Activated naive CD8-positive, alpha-beta T cell treated with anti-CD3 and anti-CD28 coated beads, Interleukin-2, amount 10 ng/mL, durations not matched to agents 7 days and 5 days (primary cell): ENCODE results near the gene F7. TPM values are rescaled to one million over a fixed set of nuclear protein-coding genes. Genes with fewer than 3 reads are reported as not detected.
A peak's percentile ranks its signal among the peaks of the same experiment; 100 is the strongest.
"Not testable (repeated sequence)": the region's sequence is repeated elsewhere in the genome, so short reads cannot be mapped to it uniquely, and the experiment has no call there.

Source experiments
- ATAC-seq: fragments of 150-1000 bp; cut with Tn5 transposase; one replicate; pipeline ENCODE4 v1.10.0; 2021; ENCODE audit warnings: low read depth, moderate library complexity
- POLR2A ChIA-PET: fragments of 350-600 bp; sonication (Branson Sonifier 250); formaldehyde crosslinking; loops from one replicate; lab custom pipeline; 2021; ENCODE audit warnings: antibody characterized with exemption; lab: Charles Lee
- DNase-seq: peaks from one replicate; pipeline ENCODE4 v3.0.0; 2021
- H3K27ac Mint-ChIP-seq: one replicate; pipeline ENCODE4 v1.8.0; 2022; ENCODE audit warnings: mild to moderate bottlenecking, mixed read lengths
- H3K27me3 Mint-ChIP-seq: one replicate; pipeline ENCODE4 v1.8.0; 2022; ENCODE audit warnings: mild to moderate bottlenecking, moderate library complexity, mixed read lengths
- H3K36me3 Mint-ChIP-seq: one replicate; pipeline ENCODE4 v1.8.0; 2021; ENCODE audit warnings: mild to moderate bottlenecking, mixed read lengths
- H3K4me1 Mint-ChIP-seq: one replicate; pipeline ENCODE4 v1.8.0; 2021; ENCODE audit warnings: mixed read lengths
- H3K4me3 Mint-ChIP-seq: one replicate; pipeline ENCODE4 v1.8.0; 2022; ENCODE audit warnings: mild to moderate bottlenecking, moderate library complexity, mixed read lengths
- H3K9me3 Mint-ChIP-seq: one replicate; pipeline ENCODE4 v1.8.0; 2021; ENCODE audit warnings: mixed read lengths
- total RNA-seq, 2 experiments: library from RNA; stranded (reverse); gene quantifications; one replicate each; pipeline ENCODE4 v1.2.3, GENCODE V29; 2021

Gene F7
- total RNA-seq, 2 experiments from 2014 or later, result 0.31 TPM; not detected in 1

DNA sequence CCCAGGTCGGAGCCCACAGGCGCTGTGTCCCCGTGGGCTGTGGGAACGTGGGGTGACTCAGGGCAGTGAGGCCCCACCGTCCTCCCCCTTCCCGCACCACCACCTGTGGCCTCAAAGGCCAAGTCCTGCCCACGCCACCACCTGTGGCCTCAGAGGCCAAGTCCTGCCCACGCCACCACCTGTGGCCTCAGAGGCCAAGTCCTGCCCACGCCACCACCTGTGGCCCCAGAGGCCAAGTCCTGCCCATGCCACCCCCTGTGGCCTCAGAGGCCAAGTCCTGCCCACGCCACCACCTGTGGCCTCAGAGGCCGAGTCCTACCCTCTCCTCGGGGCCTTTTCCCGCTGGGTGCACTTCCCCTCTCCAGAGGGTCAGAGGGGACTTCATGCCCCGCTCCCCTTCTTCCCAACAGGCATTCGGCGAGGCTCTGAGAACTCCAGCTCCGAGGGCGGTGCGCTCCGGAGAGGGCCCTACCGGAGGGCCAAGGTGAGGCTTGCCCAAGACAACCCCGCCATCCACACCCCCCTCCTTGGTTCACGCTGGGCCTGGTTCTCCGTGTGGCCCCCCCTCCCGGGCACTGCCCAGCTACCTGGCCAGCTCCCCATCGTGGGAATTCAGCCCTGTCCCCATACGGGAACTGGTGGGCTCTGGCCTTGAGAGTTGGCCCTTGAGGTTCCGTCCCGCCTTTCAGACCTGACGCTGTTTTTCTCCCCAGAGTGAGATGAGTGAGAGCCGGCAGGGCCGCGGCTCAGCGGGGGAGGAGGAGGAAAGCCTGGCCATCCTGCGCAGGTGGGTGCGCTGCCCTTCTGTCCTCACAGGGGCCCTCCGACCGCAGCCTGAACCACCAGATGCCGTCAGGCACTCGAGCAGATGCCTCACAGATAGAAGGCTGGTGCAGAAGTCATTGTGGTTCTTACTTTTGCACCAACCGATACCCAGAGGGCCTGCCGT lies 27.4 kb upstream of the F7 start:
- POLR2A ChIA-PET, result no interaction called here

DNA sequence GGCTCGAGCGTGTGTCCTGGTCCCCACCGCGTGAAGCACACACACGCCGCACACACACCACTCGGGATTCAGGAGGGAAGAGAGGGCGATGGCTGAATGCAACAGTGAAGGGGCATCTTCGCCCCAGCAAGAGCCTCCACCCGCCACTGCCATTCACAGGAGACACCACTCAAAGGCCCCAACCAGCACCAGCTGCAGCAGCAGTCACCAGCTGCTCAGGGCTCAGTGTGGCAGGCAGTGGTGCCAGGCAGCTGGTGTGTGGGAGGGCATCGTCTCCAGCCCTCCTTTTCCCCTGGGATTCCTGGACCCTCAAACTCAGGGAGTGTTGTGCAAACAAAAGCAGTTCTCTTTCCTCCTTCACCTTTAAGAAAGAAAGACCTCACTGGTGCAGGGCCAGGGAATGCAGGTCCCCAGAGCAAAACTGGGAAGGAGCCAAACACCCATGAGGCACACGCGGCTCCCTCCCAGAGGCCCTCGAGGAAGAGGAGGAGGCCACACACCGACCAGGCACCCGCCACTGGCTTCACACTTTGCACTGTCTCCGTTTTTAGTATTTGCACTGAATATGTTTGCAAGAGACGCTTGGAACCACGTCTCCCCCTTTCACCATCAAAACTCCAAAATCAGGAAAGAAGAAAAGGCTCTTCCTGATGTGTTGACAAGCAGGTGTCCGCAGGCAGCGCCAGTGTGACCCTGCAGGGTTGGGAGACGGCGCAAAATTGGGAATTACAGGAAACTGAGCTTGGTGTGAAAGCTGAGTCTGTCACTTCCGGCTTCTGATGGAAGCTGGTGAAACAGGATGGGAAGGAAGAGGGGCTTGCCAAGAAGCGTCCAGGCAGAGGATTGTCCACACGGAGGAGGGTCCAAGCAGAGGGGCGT lies 26.4 kb upstream of the F7 start:
- Mint-ChIP-seq H3K27ac (no peak overlapping the region), H3K4me1 (no peaks in the 10 kb centered on the region), H3K36me3 (no peaks in the 10 kb centered on the region), H3K27me3 (no peaks in the 10 kb centered on the region), H3K9me3 (no peaks in the 10 kb centered on the region), H3K4me3 (no peak overlapping the region)
- DNase-seq (no peak), ATAC-seq (no peak)
- POLR2A ChIA-PET, result no interaction called here

More for the DNA sequence above, 27.4 kb upstream of the F7 start:
- H3K36me3 Mint-ChIP-seq, result no peaks in the 10 kb centered on the region
- no peaks in the 10 kb centered on the region for H3K27me3 Mint-ChIP-seq
- ATAC-seq, result no peak
- H3K4me3 Mint-ChIP-seq, result no peak overlapping the region
- DNase-seq, result no peak
- no peak overlapping the region for H3K27ac Mint-ChIP-seq
- H3K4me1 Mint-ChIP-seq, result no peaks in the 10 kb centered on the region
- no peaks in the 10 kb centered on the region for H3K9me3 Mint-ChIP-seq

DNA sequence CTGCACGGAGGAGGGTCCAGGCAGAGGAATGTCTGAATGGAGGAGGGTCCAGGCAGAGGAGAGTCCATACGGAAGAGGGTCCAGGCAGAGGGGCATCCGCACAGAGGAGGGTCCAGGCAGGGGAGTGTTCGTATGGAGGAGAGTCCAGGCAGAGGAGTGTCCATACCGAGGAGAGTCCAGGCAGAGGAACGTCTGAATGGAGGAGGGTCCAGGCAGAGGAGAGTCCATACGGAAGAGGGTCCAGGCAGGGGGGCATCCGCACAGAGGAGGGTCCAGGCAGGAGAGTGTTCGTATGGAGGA lies 25.9 kb upstream of the F7 start:
- H3K4me3 Mint-ChIP-seq, H3K27me3 Mint-ChIP-seq, POLR2A ChIA-PET, DNase-seq, H3K4me1 Mint-ChIP-seq, ATAC-seq, H3K36me3 Mint-ChIP-seq, H3K27ac Mint-ChIP-seq, H3K9me3 Mint-ChIP-seq: not testable (repeated sequence)

DNA sequence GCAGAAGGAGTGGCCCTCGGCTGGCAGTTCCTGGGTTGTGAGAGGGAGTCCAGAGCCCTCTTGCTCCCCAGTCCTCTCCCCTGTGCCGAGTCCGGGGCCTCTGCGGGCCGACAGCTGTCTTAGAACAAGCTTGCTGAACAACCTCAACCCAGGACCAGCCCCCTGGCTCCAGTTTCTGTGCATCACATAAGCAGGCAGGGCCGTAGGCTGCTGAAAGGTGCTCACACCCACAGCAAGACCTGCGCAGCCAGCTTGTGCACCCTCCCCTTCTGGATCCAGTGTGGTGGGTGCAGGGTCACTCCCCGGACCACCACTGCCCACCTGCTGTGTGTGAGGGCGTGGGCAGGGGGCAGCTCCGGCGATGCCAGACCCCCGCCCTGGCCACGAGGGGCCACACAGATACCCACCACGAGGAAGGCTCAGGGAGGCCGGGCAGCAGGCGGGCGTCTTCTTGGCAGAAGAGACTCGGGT lies 25.2 kb upstream of the F7 start:
- Mint-ChIP-seq H3K4me3 (no peak overlapping the region), H3K27me3 (no peaks in the 10 kb centered on the region), H3K36me3 (no peaks in the 10 kb centered on the region), H3K4me1 (no peaks in the 10 kb centered on the region), H3K27ac (no peak overlapping the region), H3K9me3 (no peaks in the 10 kb centered on the region)
- POLR2A ChIA-PET, result no interaction called here
- ATAC-seq (no peak), DNase-seq (no peak)

DNA sequence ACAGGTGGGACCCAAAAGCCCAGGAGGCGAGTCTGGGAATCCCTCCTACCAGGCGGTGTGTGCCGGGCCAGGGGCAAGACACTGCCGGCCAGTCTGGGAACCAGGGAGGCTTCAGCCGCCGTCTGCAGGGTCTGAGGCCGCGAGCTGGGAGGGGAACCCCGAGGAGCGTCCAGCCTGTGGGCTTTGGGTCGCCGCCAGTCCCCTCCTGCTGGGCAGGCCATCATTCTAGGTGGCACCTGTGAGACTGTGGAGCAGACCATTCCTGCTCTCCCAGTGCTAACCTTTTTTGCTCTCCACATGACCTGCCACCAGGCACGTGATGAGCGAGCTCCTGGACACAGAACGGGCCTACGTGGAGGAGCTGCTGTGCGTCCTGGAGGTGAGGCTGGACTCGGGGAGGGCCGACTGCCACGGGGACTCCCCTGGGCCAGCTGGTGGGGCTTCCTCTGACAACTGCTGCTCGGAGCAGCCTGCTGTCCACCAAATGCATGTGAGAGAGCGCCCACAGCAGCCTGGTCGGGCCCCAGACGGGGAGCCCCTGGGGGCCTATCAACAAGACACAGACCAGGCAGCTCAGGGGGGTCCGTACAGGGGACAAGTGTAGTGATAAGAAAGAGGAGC lies 24.6 kb upstream of the F7 start:
- POLR2A ChIA-PET, result no interaction called here
- Mint-ChIP-seq H3K9me3 (no peaks in the 10 kb centered on the region), H3K36me3 (no peaks in the 10 kb centered on the region), H3K27ac (peak overlapping the region; percentile 42), H3K4me3 (no peak overlapping the region), H3K4me1 (no peaks in the 10 kb centered on the region), H3K27me3 (no peaks in the 10 kb centered on the region)
- no peak for ATAC-seq
- no peak for DNase-seq

DNA sequence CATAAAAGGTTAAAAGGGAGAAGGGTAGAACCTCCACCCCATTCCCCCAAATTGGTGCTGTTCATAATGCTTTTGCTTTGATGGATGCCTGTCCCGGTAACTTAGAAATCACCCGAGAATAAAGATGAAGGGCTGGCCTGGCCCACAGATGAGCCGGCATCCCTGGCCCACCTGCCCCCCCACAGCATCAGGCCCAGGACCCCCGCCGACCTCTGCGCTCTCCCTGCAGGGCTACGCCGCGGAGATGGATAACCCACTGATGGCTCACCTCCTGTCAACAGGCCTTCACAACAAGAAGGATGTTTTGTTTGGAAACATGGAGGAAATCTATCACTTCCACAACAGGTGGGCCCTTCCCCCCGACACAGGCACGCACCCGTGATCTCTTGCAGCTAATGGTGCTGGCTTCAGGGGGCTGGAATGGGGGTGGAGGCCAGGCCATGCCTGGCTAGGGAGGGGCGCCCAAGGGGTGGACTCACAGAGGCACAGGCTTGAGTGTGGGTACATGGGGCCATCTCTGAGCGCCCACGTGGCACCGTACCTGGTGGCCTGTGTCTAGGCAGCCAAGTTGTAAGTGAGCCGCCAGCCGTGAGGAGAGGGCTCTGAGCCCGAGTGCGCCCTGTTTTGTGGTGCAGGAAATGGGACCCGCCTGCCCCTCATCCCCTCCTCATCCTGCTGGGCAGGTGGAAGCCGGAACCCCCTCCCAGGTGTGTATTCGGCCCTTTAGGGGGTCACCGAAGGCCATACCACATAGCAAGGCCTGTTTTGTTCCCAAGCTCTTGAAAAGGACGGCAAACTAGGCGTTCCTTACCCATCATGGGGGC lies 23.2 kb upstream of the F7 start:
- no peaks in the 10 kb centered on the region for H3K9me3 Mint-ChIP-seq
- POLR2A ChIA-PET, result no interaction called here

DNA sequence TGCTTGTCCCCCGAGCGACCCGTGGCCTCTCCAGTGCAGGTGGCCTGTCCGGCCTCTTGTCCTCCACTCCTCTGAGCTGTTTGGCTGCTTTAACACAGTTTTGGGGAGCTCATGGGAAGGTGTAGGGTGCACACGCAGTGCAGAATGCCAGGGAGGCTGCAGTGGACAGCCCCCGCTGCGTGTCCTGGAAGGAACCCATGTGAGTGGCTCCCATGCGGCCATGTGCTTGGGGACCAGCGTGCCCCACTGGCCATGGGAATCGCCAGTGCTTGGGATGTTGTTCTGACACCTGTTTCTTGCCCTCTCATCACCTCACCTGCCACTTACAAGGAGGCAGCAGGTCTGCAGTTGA lies 22.6 kb upstream of the F7 start:
- H3K36me3 Mint-ChIP-seq, result no peaks in the 10 kb centered on the region
- H3K27me3 Mint-ChIP-seq, result no peaks in the 10 kb centered on the region
- H3K9me3 Mint-ChIP-seq, result no peaks in the 10 kb centered on the region
- POLR2A ChIA-PET, result no interaction called here
- no peaks in the 10 kb centered on the region for H3K4me1 Mint-ChIP-seq
- DNase-seq (no peak), ATAC-seq (no peak)
- no peak overlapping the region for H3K4me3 Mint-ChIP-seq
- H3K27ac Mint-ChIP-seq, result no peak overlapping the region

More for the DNA sequence above, 23.2 kb upstream of the F7 start:
- Mint-ChIP-seq H3K4me1 (no peaks in the 10 kb centered on the region), H3K27ac (no peak overlapping the region), H3K4me3 (no peak overlapping the region), H3K27me3 (no peaks in the 10 kb centered on the region), H3K36me3 (no peaks in the 10 kb centered on the region)
- ATAC-seq (no peak), DNase-seq (no peak)

DNA sequence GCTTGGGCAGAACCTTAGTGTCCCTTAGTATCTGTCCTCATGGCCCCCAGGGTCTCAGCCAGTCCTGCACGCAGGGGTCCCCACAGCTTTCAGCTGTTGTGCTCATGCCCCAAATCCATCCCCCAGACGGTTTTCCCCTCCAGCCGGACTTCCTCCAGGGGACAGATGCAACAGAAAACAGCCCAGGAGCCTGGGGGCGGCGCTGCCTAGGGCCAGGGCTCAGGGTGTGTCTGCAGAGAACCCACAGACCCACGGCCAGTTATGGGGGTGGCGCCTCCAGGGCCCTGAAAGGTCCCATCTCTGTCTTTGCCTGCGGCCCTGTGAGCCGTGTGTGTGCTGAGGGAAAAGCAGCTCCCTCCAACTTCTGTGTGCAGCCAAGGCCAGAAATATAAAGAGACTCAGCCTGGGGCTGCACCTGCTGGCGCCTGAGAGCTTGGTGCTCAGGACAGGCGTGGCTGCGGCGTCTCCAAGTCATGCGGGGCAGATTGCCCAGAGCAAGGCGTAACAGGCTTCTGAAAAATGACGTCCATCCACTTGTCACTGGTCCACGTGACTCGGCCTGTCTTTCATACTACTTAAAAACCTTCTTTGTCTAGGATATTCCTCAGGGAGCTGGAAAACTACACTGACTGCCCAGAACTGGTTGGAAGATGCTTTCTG lies 22.1 kb upstream of the F7 start:
- Mint-ChIP-seq H3K4me3 (no peak overlapping the region), H3K36me3 (no peaks in the 10 kb centered on the region), H3K4me1 (no peaks in the 10 kb centered on the region), H3K27me3 (no peaks in the 10 kb centered on the region), H3K27ac (no peak overlapping the region), H3K9me3 (no peaks in the 10 kb centered on the region)
- POLR2A ChIA-PET, result no interaction called here
- DNase-seq (no peak), ATAC-seq (no peak)

DNA sequence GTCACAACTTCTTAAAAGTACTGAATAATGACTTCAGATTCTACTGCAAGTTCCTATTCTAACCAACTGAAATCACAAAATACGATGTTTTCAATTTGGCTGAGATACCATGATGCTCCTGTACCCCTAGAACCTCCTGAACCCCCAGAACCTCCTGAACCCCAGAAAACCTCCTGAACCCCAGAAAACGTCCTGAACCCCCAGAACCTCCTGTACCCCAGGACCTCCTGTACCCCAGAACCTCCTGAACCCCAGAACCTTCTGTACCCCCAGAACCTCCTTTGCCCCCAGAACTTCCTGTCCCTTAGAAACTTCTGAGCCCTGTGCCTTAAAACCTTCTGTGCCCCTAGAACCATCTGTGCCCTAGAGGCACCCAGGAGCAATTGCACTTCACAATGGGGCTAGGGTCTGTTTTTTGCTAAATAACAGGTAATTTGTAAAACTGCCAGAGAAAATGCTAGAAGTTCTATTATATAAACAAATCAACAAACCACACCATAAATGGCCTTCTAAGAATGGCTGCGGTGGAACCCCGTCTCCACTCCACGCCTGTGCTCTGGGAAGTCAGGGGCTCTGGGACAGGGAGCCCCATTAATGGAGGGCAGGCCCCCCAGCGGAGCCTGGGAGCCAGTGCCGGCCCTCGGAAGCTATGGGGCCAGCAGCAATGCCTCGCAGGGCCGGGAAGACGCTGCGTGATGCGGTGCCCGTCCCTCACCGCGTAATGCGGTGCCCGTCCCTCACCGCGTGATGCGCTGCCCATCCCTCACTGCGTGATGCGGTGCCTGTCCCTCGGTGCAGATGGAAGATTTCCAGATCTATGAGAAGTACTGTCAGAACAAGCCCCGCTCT lies 21.3 kb upstream of the F7 start:
- POLR2A ChIA-PET, result no interaction called here
- Mint-ChIP-seq H3K27me3 (no peaks in the 10 kb centered on the region), H3K9me3 (no peaks in the 10 kb centered on the region), H3K4me3 (no peak overlapping the region), H3K36me3 (no peaks in the 10 kb centered on the region), H3K4me1 (no peaks in the 10 kb centered on the region), H3K27ac (no peak overlapping the region)
- DNase-seq, result no peak
- ATAC-seq, result no peak

DNA sequence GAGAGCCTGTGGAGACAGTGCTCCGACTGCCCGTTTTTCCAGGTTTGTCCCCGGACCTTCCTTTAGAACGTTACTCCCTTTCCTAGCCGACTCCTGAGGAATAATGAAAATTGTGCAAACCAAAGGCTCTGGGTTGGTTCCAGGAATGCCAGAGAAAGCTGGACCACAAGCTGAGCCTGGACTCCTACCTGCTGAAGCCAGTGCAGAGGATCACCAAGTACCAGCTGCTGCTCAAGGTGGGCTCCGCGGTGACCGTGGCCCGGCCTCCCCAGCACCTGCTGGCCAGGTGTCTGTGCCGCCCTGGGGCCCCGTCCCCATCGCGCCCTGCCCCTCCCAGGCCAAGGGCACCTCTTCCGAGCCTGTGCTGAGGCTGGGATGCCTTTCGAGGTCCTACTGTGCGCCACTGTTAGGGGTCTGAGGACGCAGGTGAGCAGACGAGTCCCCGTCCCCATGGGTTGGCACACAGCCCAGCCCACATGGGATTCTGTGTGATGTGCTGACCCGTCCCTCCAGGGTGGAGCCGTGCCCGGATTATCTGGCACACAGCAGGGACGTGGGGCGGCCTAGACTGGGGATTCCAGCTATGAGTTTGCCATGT lies 20.5 kb upstream of the F7 start:
- DNase-seq, result no peak
- POLR2A ChIA-PET, result no interaction called here
- H3K27ac Mint-ChIP-seq, result no peak overlapping the region
- no peaks in the 10 kb centered on the region for H3K36me3 Mint-ChIP-seq
- H3K9me3 Mint-ChIP-seq, result no peaks in the 10 kb centered on the region
- H3K4me1 Mint-ChIP-seq, result no peaks in the 10 kb centered on the region
- H3K27me3 Mint-ChIP-seq, result no peaks in the 10 kb centered on the region
- H3K4me3 Mint-ChIP-seq, result no peak overlapping the region
- ATAC-seq, result no peak

DNA sequence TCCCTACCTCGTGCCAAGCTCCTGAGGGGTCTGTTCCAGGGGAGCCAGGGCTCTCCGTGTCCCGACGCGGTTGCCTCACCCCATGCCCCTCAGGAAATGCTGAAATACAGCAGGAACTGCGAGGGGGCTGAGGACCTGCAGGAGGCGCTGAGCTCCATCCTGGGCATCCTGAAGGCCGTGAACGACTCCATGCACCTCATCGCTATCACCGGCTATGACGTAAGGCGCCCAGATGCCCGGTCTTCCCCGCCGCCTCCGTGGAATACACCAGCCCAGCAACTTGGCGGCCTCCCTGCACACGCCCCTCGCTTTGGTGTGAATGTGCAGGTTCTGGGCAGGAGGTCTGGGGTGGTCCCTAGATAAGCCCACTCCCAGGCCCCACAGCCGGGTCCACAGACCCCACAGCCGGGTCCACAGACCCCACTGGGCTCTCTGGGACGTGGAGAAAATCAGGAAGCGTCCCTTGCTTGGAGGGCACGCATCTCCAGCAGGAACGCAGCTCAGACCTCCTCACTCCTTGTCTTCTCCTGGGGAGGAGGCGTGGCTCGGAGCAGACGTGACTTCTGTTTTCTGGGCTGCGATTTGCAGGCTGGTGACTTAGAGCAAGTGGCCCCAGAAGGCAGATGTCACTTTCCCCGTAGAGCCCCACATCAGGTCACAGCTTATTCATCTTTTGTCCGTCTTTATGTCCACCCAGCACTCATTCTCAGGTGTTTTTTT lies 19.4 kb upstream of the F7 start:
- Mint-ChIP-seq H3K36me3 (no peaks in the 10 kb centered on the region), H3K27me3 (no peaks in the 10 kb centered on the region), H3K9me3 (no peaks in the 10 kb centered on the region), H3K27ac (no peak overlapping the region), H3K4me1 (no peaks in the 10 kb centered on the region), H3K4me3 (no peak overlapping the region)
- ATAC-seq, result no peak
- POLR2A ChIA-PET, result no interaction called here
- no peak for DNase-seq
